Activated CD4-positive, alpha-beta T cell treated with anti-CD3 and anti-CD28 coated beads, Interleukin-2, amount 50 U/mL, for 16 hours (primary cell): ENCODE results near the gene GPRASP3.

Experiments used
- DNase-seq: peaks from one replicate; pipeline ENCODE4 v3.0.0-alpha.2; 2020

Gene GPRASP3

GRCh38 chrX:102765217-102765616 is 44.7 kb downstream of the GPRASP3 start:
- DNase-seq: no peak

DNA sequence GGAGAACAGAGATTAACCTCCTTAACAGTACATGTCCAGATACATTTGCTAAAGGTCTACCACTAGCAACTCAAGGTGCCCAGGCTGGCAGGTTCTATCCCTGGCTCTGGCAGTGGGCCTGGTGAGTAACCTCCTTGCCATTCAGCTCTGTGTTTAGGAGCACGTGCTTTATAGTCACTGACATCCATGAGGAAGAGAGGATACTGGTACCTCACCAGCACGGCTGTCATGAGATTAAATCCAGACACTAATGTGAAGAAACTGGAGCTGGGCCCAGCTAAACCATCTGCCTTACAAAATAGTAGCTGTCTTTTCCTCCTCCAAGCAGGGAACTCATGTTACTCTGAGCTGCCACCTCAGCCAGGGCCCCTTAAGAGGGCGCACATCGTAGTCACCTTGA is 45.3 kb downstream of the GPRASP3 start:
- no peak for DNase-seq

GRCh38 chrX:102767287-102767686 is 46.7 kb downstream of the GPRASP3 start:
- DNase-seq: peak; percentile 27

DNA sequence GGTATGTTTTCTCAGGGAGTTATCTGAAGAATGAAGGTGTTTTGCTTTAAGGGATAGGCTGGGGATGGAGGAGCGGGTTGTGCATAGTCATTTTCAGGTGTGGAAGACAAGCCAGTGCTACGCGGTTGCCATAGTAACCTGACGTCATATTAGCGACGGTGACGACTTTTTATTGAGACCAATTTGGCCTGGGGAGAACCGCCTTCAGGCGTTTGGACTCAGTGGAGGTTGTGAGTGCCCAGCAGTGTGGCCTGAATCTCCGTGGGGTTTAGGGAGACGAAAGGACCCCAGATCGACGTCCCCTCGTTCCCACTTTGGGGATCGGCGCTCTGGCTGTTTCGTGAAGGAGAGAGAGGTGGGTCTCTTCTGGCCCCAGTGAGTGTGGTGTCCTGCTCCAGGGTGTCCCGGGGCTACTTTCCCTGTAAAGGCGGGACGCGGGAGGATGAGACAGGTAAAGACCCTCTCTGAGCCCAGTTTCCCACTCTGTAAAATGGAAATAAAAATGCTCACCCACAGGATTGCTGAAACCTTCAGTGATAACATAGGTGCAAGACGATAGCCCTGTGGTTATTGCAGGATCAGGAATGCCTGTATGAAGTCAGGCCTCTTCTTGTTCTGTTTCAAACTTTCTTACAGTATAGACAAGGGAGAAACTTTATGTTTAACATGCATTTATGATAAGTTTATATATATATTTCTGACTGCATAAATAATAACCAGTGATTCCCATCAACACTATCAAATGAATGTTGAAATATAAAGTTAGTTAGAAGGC is 48.6 kb downstream of the GPRASP3 start:
- peak; percentile 87 for DNase-seq
